H1 (cell line): ENCODE measurements around the gene DNAJC7. TPM values are rescaled to one million over a fixed set of nuclear protein-coding genes. Genes with fewer than 3 reads are reported as not detected.

Experiments
- CTCF ChIA-PET: fragments of 300-600 bp; sonication (Branson Sonifier 250); formaldehyde crosslinking; loops from one replicate; lab custom pipeline; 2021; ENCODE audit not compliant: partially characterized antibody; lab: Charles Lee
- POLR2A ChIA-PET: fragments of 300-600 bp; sonication (Branson Sonifier 250); formaldehyde crosslinking; loops from one replicate; lab custom pipeline; 2021; ENCODE audit warnings: inconsistent platforms; ENCODE audit not compliant: partially characterized antibody; lab: Charles Lee
- DNase-seq, 2 experiments: peaks; one replicate each; pipeline versions ENCODE4 v3.0.0 to v3.0.0-alpha.2; 2010 to 2022; ENCODE audit warnings: low spot score in 2 of 2, low read depth in 1 of 2, mixed read lengths in 1 of 2
- FAIRE-seq: peaks from 2 replicates; lab custom pipeline; 2011; peaks lifted over from hg19 to GRCh38; lab: Jason Lieb, UNC
- H2AFZ ChIP-seq: 2 replicates; pipeline ENCODE4 v1.8.1; 2012; ENCODE audit warnings: low read length, inconsistent platforms
- H2AK5ac ChIP-seq: 2 replicates; pipeline ENCODE4 v1.6.1; 2013; ENCODE audit warnings: low read depth, low read length
- H2BK120ac ChIP-seq: replicated peaks from 2 replicates; pipeline ENCODE3; 2013; ENCODE audit warnings: low read depth, low read length, inconsistent platforms
- H2BK12ac ChIP-seq: 2 replicates; pipeline ENCODE4 v1.6.1; 2013; ENCODE audit warnings: low read depth, low read length
- H2BK15ac ChIP-seq: 2 replicates; pipeline ENCODE4 v1.6.1; 2013; ENCODE audit warnings: low read length
- H2BK20ac ChIP-seq: 2 replicates; pipeline ENCODE4 v1.6.1; 2013; ENCODE audit warnings: low read length
- H2BK5ac ChIP-seq: 2 replicates; pipeline ENCODE4 v1.6.1; 2013; ENCODE audit warnings: low read depth, low read length
- H3K14ac ChIP-seq: 2 replicates; pipeline ENCODE4 v1.6.1; 2013; ENCODE audit warnings: inconsistent platforms; ENCODE audit not compliant: insufficient read length
- H3K18ac ChIP-seq: 2 replicates; pipeline ENCODE4 v1.6.1; 2013; ENCODE audit warnings: low read length; ENCODE audit errors: extremely low read depth
- H3K23ac ChIP-seq: 2 replicates; pipeline ENCODE4 v1.6.1; 2013; ENCODE audit warnings: inconsistent platforms; ENCODE audit not compliant: insufficient read length
- H3K23me2 ChIP-seq: 2 replicates; pipeline ENCODE4 v1.6.1; 2013; ENCODE audit warnings: low read depth, low read length
- H3K27ac ChIP-seq: 2 replicates; pipeline ENCODE4 v1.6.1; 2011; ENCODE audit warnings: low read depth, low read length, inconsistent platforms
- H3K27me3 ChIP-seq, 4 experiments: replicated peaks in 1 of 4; 1 replicate in 1 of 4; 2 replicates in 3 of 4; pipeline versions ENCODE4 v1.6.1 to v1.8.1; 2011 to 2013; ENCODE audit warnings: low read length in 3 of 4, mild to moderate bottlenecking in 3 of 4, inconsistent platforms in 2 of 4, mixed read lengths in 2 of 4, moderate library complexity in 1 of 4; ENCODE audit not compliant: control insufficient read depth in 3 of 4, insufficient read depth in 3 of 4; ENCODE audit errors: extremely low read depth in 1 of 4
- H3K36me3 ChIP-seq, 4 experiments: 2 replicates each; pipeline versions ENCODE4 v1.6.1 to v1.8.1; 2011 to 2013; ENCODE audit warnings: mild to moderate bottlenecking in 4 of 4, low read length in 3 of 4, moderate library complexity in 2 of 4, control low read depth in 1 of 4, inconsistent platforms in 1 of 4; ENCODE audit not compliant: insufficient read depth in 4 of 4, control insufficient read depth in 2 of 4
- H3K4ac ChIP-seq: replicated peaks from 2 replicates; pipeline ENCODE3; 2013; ENCODE audit warnings: low read length, low read depth, mixed read lengths, inconsistent platforms; ENCODE audit not compliant: insufficient read length
- H3K4me1 ChIP-seq, 4 experiments: replicated peaks in 1 of 4; 1 replicate in 1 of 4; 2 replicates in 3 of 4; pipeline versions ENCODE4 v1.6.1 to v1.8.1; 2011 to 2013; ENCODE audit warnings: low read length in 3 of 4, inconsistent platforms in 2 of 4, mixed read lengths in 1 of 4; ENCODE audit not compliant: insufficient read depth in 4 of 4, control insufficient read depth in 3 of 4
- H3K4me2 ChIP-seq, 2 experiments: 2 replicates each; pipeline versions ENCODE4 v1.6.1 to v1.8.1; 2011 to 2013; ENCODE audit warnings: low read depth in 2 of 2, low read length in 2 of 2, control low read depth in 1 of 2, inconsistent platforms in 1 of 2, mild to moderate bottlenecking in 1 of 2; ENCODE audit not compliant: insufficient read depth in 1 of 2
- H3K4me3 ChIP-seq, 4 experiments: fragments of 200-600, 300-600 bp in 1 of 4; sonication (generic), shearing (Covaris generic), sonication (Bioruptor Twin) in 1 of 4; 2 replicates each; pipeline versions ENCODE4 v1.5.1 to v1.8.1; 2011 to 2016; ENCODE audit warnings: low read length in 4 of 4, low read depth in 3 of 4, control low read depth in 2 of 4, inconsistent platforms in 2 of 4, mild to moderate bottlenecking in 2 of 4, mixed read lengths in 1 of 4, moderate library complexity in 1 of 4; ENCODE audit not compliant: insufficient read depth in 2 of 4; ENCODE audit errors: extremely low read depth in 1 of 4
- H3K56ac ChIP-seq: replicated peaks from 2 replicates; pipeline ENCODE3; 2013; ENCODE audit warnings: low read depth, mild to moderate bottlenecking, mixed read lengths, low read length, inconsistent platforms; ENCODE audit not compliant: insufficient read length
- H3K79me1 ChIP-seq: 2 replicates; pipeline ENCODE4 v1.6.1; 2013; ENCODE audit warnings: low read depth, low read length, control low read depth
- H3K79me2 ChIP-seq, 2 experiments: 2 replicates each; pipeline versions ENCODE4 v1.6.1 to v1.8.1; 2012 to 2013; ENCODE audit warnings: low read length in 2 of 2, mild to moderate bottlenecking in 2 of 2, inconsistent platforms in 1 of 2; ENCODE audit not compliant: insufficient read depth in 2 of 2, control insufficient read depth in 1 of 2
- H3K9ac ChIP-seq, 4 experiments: replicated peaks in 1 of 4; 1 replicate in 1 of 4; 2 replicates in 3 of 4; pipeline versions ENCODE4 v1.6.1 to v1.8.1; 2011 to 2013; ENCODE audit warnings: low read depth in 3 of 4, low read length in 3 of 4, control low read depth in 2 of 4, mild to moderate bottlenecking in 2 of 4, moderate library complexity in 2 of 4, inconsistent platforms in 1 of 4; ENCODE audit errors: extremely low read depth in 1 of 4
- H3K9me3 ChIP-seq, 2 experiments: 2 replicates each; pipeline versions ENCODE4 v1.6.1 to v1.8.1; 2012 to 2013; ENCODE audit warnings: mild to moderate bottlenecking in 2 of 2, moderate library complexity in 2 of 2, control low read depth in 1 of 2, inconsistent platforms in 1 of 2, low read depth in 1 of 2, low read length in 1 of 2, mixed read lengths in 1 of 2; ENCODE audit not compliant: insufficient read depth in 2 of 2
- H4K20me1 ChIP-seq, 2 experiments: replicated peaks in 1 of 2; 2 replicates each; pipeline versions ENCODE3 to v1.8.1; 2011 to 2013; ENCODE audit warnings: inconsistent platforms in 2 of 2, low read length in 2 of 2, mild to moderate bottlenecking in 1 of 2; ENCODE audit not compliant: insufficient read depth in 2 of 2, control insufficient read depth in 1 of 2
- H4K5ac ChIP-seq: 2 replicates; pipeline ENCODE4 v1.6.1; 2013; ENCODE audit warnings: low read length, low read depth, mixed read lengths, inconsistent platforms; ENCODE audit not compliant: insufficient read length
- H4K8ac ChIP-seq: 2 replicates; pipeline ENCODE4 v1.8.0; 2013; ENCODE audit warnings: mild to moderate bottlenecking, moderate library complexity, low read length, inconsistent platforms; ENCODE audit not compliant: insufficient read depth; ENCODE audit errors: extremely low read depth
- H4K91ac ChIP-seq: replicated peaks from 2 replicates; pipeline ENCODE3; 2013; ENCODE audit warnings: low read length, mixed read lengths, inconsistent platforms; ENCODE audit not compliant: insufficient read length
- HDAC2 ChIP-seq, 2 experiments: fragments of 300-600 bp in 1 of 2; sonication (generic) in 1 of 2; IDR thresholded peaks; 2 replicates each; pipeline ENCODE4 v1.6.1; 2011 to 2012; ENCODE audit warnings: low read depth in 2 of 2, low read length in 2 of 2, mild to moderate bottlenecking in 2 of 2, moderate library complexity in 2 of 2, borderline replicate concordance in 1 of 2, inconsistent platforms in 1 of 2
- WGBS, 2 experiments: shearing (Covaris generic) in 1 of 2; methylation state at CpG; one replicate each; pipeline versions ENCODE4 v1.1.6 to v1.1.7; 2013 to 2015; ENCODE audit warnings: low lambda C conversion rate in 2 of 2, mixed read lengths in 2 of 2, inconsistent platforms in 1 of 2, low coverage in 1 of 2, missing lambda C conversion rate in 1 of 2; ENCODE audit not compliant: insufficient replicate concordance in 2 of 2, insufficient coverage in 1 of 2, insufficient read length in 1 of 2; ENCODE audit errors: extremely low coverage in 1 of 2, missing lambda C conversion rate in 1 of 2; 5-methylcytosine and 5-hydroxymethylcytosine counted together
- polyA plus RNA-seq, 7 experiments: library from polyadenylated mRNA; depleted of rRNA in 3 of 7; stranded (reverse) in 5 of 7; unstranded in 2 of 7; fragments of >200 nt in 5 of 7; fragments of 200-250 nt in 2 of 7; gene quantifications; 1 replicate in 5 of 7; 2 replicates in 1 of 7; 4 replicates in 1 of 7; pipeline versions ENCODE4 v1.2.1 to v1.2.3, GENCODE V29; 2011 to 2013; ENCODE audit warnings: missing spikeins in 2 of 7, mixed read lengths in 2 of 7
- total RNA-seq: library from RNA; stranded (reverse); fragmentation: NEBNext Ultra II Directional; extraction: Animal tissue kit (Norgen Biotek cat#: 25700); gene quantifications from 2 replicates; pipeline ENCODE4 v1.2.1, GENCODE V29; 2021

DNAJC7 gene
- total and polyA plus RNA-seq, 2 of the 8 experiments (the other 6 are each of a cell fraction or from before 2014, with no cell fraction given) = 31.0 to 148 TPM

DNA sequence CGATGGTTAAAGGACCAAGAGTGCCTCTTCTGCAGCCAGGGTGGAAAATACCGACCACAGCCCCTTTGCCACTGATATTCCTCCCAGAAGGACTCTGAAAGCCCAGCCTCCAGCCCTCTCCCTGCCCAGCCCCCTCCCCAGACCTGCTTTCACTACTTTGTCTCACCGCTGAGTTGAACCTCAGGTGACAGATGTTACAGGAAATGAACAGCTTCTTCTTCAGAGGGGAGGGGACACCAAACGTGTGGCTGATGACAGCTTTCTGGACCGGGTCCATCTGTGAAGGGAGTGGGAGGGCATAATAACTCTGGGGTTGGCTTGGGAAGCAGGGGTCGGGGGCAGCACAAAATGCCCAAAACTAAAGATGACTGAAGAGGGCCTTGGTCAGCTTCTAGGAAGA, 16.8 kb upstream of the DNAJC7 start:
- H3K23ac ChIP-seq = no peak overlapping the region
- H3K27me3 ChIP-seq = no peaks in the 10 kb centered on the region
- CTCF ChIA-PET = interaction anchor here (0.5 to 38.8 kb wide), 10 partner anchors 9 to 1994 kb away, joined by 3 to 1084 read pairs (median 4); partner anchors contain the start of genes DHX58, HSPB9, KAT2A and ZNF385C
- H3K79me2 ChIP-seq = no peaks in the 10 kb centered on the region
- no peak overlapping the region for H2BK20ac ChIP-seq
- no peak overlapping the region for H3K18ac ChIP-seq
- H2AFZ ChIP-seq = no peak overlapping the region
- DNase-seq = no peak
- H4K8ac ChIP-seq = no peak overlapping the region
- H3K4ac ChIP-seq = no peak overlapping the region
- H3K4me2 ChIP-seq = no peak overlapping the region
- no peak overlapping the region for H3K27ac ChIP-seq
- H2BK12ac ChIP-seq = no peak overlapping the region
- no peak overlapping the region for H3K56ac ChIP-seq
- no peak overlapping the region for H4K91ac ChIP-seq
- no peak overlapping the region for H3K14ac ChIP-seq
- WGBS, 2 experiments = 86% methylated on average over 5 of the region's 6 CpGs; no CpG with 5 or more reads in 1 of the 2 experiments
- no peak for FAIRE-seq
- no peaks in the 10 kb centered on the region for H3K9me3 ChIP-seq
- POLR2A ChIA-PET = interaction anchor here (1.5 kb wide), 1 partner anchor 17 kb away, joined by 4 read pairs; the partner anchor contains the start of gene DNAJC7
- H3K4me1 ChIP-seq = peaks cover 0 to 6% (median 2%) of the 10 kb centered on the region in 4 experiments; a peak in 1 of 7 replicates
- H2BK15ac ChIP-seq = no peak overlapping the region
- no peak overlapping the region for H3K4me3 ChIP-seq
- H2BK120ac ChIP-seq = no peak overlapping the region
- H4K5ac ChIP-seq = no peak overlapping the region
- H2AK5ac ChIP-seq = no peak overlapping the region
- H3K79me1 ChIP-seq = no peaks in the 10 kb centered on the region
- no peaks in the 10 kb centered on the region for H4K20me1 ChIP-seq
- H3K23me2 ChIP-seq = no peaks in the 10 kb centered on the region
- no peaks in the 10 kb centered on the region for H3K36me3 ChIP-seq
- H3K9ac ChIP-seq = no peak overlapping the region
- no peak overlapping the region for H2BK5ac ChIP-seq
- no peak for TF ChIP-seq HDAC2 (IDR thresholded peaks at IDR 0.05; ENCODE audit: borderline replicate concordance in 1 of 2, low read depth in 2 of 2, low read length in 2 of 2)
